WI38 (cell line): ENCODE data around the gene CTBP2.

Source experiments
- H3K4me3 ChIP-seq: 2 replicates; pipeline ENCODE4 v1.5.1; 2011; ENCODE audit warnings: low read depth, mild to moderate bottlenecking, control low read depth, low read length
- TF ChIP-seq, protein P1 (sequence below): IDR thresholded peaks from 2 replicates; pipeline ENCODE4 v1.5.1; 2012; ENCODE audit warnings: low read depth, mild to moderate bottlenecking, control low read depth, low read length

CTBP2 gene

DNA sequence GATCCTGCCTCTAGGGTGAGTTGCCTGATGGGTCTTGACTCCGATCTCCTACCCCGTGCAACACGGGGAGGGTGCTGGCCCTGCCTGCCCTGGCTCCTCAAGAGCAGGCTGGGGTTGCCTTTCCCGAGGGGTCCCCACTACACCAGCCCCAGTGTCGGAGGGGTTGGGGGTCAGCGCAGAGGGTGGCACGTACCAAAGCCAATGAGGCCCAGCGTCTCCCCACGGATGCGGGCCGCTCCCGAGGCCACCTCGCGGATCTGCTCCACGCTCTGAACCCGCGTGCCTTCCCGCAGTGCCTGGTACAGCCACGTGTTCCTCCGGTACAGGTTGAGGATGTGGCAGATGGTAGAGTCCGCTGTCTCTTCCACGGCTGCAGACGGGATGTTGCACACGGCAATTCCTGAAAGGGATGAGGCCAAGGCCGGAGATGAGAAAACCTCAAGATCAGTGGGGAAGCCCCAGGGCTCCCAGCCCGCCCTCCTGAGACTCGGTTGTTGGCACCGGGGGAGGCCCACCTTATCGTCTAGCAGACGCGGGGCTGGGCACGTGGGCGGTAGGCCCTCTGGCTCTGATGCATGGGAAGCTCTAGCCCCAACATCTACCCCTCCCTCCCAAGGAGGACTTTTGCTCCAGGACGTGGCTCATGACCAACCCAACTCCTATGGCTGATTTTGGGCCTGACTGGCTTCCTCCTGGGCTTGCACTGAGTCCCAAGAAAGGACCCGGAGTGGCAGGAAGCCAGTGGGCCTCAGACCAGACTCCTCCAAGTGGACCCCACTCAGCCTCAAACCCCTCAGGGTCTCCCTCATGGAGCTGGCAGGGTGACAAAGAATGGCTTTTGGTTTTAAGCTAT is 162.4 kb downstream of the CTBP2 start:
- TF ChIP-seq, protein P1, sequence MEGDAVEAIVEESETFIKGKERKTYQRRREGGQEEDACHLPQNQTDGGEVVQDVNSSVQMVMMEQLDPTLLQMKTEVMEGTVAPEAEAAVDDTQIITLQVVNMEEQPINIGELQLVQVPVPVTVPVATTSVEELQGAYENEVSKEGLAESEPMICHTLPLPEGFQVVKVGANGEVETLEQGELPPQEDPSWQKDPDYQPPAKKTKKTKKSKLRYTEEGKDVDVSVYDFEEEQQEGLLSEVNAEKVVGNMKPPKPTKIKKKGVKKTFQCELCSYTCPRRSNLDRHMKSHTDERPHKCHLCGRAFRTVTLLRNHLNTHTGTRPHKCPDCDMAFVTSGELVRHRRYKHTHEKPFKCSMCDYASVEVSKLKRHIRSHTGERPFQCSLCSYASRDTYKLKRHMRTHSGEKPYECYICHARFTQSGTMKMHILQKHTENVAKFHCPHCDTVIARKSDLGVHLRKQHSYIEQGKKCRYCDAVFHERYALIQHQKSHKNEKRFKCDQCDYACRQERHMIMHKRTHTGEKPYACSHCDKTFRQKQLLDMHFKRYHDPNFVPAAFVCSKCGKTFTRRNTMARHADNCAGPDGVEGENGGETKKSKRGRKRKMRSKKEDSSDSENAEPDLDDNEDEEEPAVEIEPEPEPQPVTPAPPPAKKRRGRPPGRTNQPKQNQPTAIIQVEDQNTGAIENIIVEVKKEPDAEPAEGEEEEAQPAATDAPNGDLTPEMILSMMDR, result no peak
- no peak overlapping the region for H3K4me3 ChIP-seq

- TF ChIP-seq, protein P1, result no peak
- no peak overlapping the region for H3K4me3 ChIP-seq
These were observed 163.1 kb downstream of the CTBP2 start for GRCh38 chr10:124997306-124997705.

GRCh38 chr10:124996854-124997215 is 163.5 kb downstream of the CTBP2 start:
- TF ChIP-seq, protein P1, result no peak
- no peak overlapping the region for H3K4me3 ChIP-seq

DNA sequence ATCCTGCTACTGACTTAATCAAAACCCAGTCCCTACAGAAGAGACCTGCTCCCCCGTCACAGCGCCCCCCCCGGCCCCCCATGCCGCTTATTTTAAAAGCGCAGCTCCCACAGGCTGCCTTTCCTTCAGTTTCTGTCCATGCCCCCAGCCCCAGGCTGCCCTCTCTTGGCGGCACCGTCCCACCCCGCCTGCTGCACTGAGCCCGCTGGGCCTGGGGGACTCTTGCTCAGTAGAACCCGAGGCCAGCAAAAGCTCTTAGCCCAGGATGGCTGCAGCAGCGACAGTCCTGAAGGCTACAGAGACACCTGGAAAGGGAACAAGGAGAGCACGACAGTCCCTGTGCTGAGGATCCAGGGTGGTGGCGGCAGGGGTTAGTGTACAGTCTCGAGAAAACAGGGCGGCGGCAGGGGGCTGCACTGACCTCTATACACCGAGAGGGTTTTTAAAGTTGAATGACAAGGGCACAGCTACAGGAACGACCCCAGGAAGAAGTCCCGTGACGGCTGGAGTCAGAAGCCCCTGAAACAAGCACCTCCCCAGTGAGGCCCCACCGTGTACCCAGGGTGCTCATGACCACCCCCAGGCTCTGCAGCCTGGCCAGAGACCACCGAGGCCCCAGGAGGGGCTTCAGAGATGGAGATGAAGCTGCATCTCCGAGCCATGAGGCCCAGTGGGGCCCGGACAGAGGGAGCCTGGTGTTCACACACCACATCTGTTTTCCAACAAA is 164.1 kb downstream of the CTBP2 start:
- no peak overlapping the region for H3K4me3 ChIP-seq
- TF ChIP-seq, protein P1, result no peak

GRCh38 chr10:124995605-124996004 is 164.8 kb downstream of the CTBP2 start:
- TF ChIP-seq, protein P1, result no peak
- no peak overlapping the region for H3K4me3 ChIP-seq

- no peak overlapping the region for H3K4me3 ChIP-seq
These were observed 165.5 kb downstream of the CTBP2 start for GRCh38 chr10:124994573-124995473.

More at GRCh38 chr10:124994573-124995473, 165.5 kb downstream of the CTBP2 start:
- TF ChIP-seq, protein P1, result no peak
